MM.1S (cell line): ENCODE data around the gene TACC2.

ENCODE experiments used
- DNase-seq: peaks from one replicate; pipeline ENCODE4 v3.0.0-alpha.2; 2015
- H2AFZ ChIP-seq: fragments of 300-600 bp; sonication (generic); 2 replicates; pipeline ENCODE4 v1.6.0; 2016; ENCODE audit warnings: antibody characterized with exemption, low read length
- H3F3A ChIP-seq: fragments of 300-600 bp; sonication (generic); 2 replicates; pipeline ENCODE4 v1.6.1; 2016; ENCODE audit warnings: mild to moderate bottlenecking, antibody characterized with exemption, low read length, moderate library complexity, mixed read lengths; ENCODE audit not compliant: insufficient read depth
- H3K27ac ChIP-seq: fragments of 300-600 bp; sonication (generic); 2 replicates; pipeline ENCODE4 v1.5.1; 2016; ENCODE audit warnings: mild to moderate bottlenecking, low read length
- H3K27me3 ChIP-seq: fragments of 300-600 bp; sonication (generic); replicated peaks from 2 replicates; pipeline ENCODE4 v1.6.0; 2016; ENCODE audit warnings: low read length; ENCODE audit not compliant: insufficient read depth
- H3K36me3 ChIP-seq: fragments of 300-600 bp; sonication (generic); replicated peaks from 2 replicates; pipeline ENCODE4 v1.6.1; 2016; ENCODE audit warnings: mild to moderate bottlenecking, low read length, mixed read lengths; ENCODE audit not compliant: insufficient read depth
- H3K4me1 ChIP-seq: fragments of 300-600 bp; sonication (generic); 2 replicates; pipeline ENCODE4 v1.6.1; 2016; ENCODE audit warnings: low read length, mixed read lengths
- H3K4me2 ChIP-seq: fragments of 300-600 bp; sonication (generic); 2 replicates; pipeline ENCODE4 v1.6.0; 2016; ENCODE audit warnings: low read depth, low read length
- H3K4me3 ChIP-seq: fragments of 300-600 bp; sonication (generic); 2 replicates; pipeline ENCODE4 v1.5.1; 2016; ENCODE audit warnings: low read length, mixed read lengths
- H3K79me2 ChIP-seq: fragments of 300-600 bp; sonication (generic); 2 replicates; pipeline ENCODE4 v1.6.1; 2016; ENCODE audit warnings: mixed run types, low read length, mixed read lengths
- H3K9ac ChIP-seq: fragments of 300-600 bp; sonication (generic); 2 replicates; pipeline ENCODE4 v1.6.1; 2016; ENCODE audit warnings: low read length, mixed read lengths
- H3K9me2 ChIP-seq: fragments of 300-600 bp; sonication (generic); replicated peaks from 2 replicates; pipeline ENCODE4 v1.6.1; 2016; ENCODE audit warnings: mild to moderate bottlenecking, low read length, mixed read lengths; ENCODE audit not compliant: insufficient read depth
- H3K9me3 ChIP-seq: fragments of 300-600 bp; sonication (generic); replicated peaks from 2 replicates; pipeline ENCODE4 v1.6.1; 2016; ENCODE audit warnings: mild to moderate bottlenecking, low read length, mixed read lengths; ENCODE audit not compliant: insufficient read depth
- H4K20me1 ChIP-seq: fragments of 300-600 bp; sonication (generic); 2 replicates; pipeline ENCODE4 v1.6.1; 2016; ENCODE audit warnings: mild to moderate bottlenecking, low read length, moderate library complexity, mixed read lengths; ENCODE audit not compliant: insufficient read depth
- EZH2 ChIP-seq: fragments of 300-600 bp; sonication (generic); optimal IDR thresholded peaks from 2 replicates; pipeline ENCODE3; 2017; ENCODE audit warnings: low read depth, mild to moderate bottlenecking, antibody characterized with exemption, low read length, mixed read lengths
- EZH2phosphoT487 ChIP-seq: fragments of 300-600 bp; sonication (generic); IDR thresholded peaks from 2 replicates; pipeline ENCODE4 v1.6.1; 2018; ENCODE audit warnings: antibody characterized with exemption, low read length
- TF ChIP-seq, protein P1 (sequence below): fragments of 300-600 bp; sonication (generic); IDR thresholded peaks from 2 replicates; pipeline ENCODE4 v1.5.1; 2016; ENCODE audit warnings: antibody characterized with exemption, low read length, mixed read lengths

Gene TACC2

GRCh38 chr10:122170802-122171201 lies 181.8 kb downstream of the TACC2 start:
- Histone ChIP-seq H3K79me2 (no peaks in the 10 kb centered on the region), H3K4me2 (no peak overlapping the region), H3K4me3 (no peak overlapping the region)

DNA sequence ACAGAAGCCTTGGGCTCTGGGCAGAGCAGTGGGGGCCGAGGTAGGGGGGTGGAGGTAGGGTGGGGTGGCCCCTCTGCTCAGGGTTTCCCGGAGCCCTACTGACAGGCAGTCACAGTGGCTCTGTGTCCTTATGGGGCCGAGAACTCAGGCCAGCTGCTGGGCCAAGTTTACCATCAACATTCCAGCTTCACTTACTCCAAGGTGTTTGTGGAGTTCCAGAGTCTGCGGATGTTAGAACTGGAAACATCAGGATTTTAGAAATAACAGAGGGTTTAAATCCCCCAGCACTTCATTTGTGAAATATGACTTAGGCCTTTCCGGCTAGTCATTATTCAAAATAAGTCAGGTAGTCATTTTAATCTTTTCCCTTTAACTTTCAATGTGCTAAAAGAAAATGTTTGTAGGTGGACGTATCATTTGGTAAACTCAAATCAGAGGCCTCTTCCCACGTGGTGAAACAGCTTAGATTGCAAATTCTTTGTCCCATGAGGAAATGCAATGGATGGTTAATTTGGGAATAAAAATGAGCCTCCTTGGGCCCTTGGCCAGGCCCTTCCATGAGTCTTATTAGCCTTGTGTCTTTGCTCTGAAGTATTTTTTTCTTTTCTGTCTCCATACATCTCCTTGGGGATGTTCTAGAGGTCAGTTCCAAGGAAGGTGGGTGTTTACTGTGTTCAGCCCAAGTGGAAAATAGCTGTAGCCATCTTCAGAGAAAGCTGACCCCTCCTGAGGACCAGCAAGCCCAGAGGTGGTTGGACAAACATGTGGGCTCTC lies 182.5 kb downstream of the TACC2 start:
- Histone ChIP-seq H3K9me2 (no peaks in the 10 kb centered on the region), H3K9ac (no peak overlapping the region), H3K4me2 (no peak overlapping the region), H2AFZ (no peak overlapping the region), H3F3A (no peaks in the 10 kb centered on the region), H3K36me3 (no peaks in the 10 kb centered on the region), H3K9me3 (no peaks in the 10 kb centered on the region), H3K79me2 (no peaks in the 10 kb centered on the region), H3K4me3 (no peak overlapping the region), H4K20me1 (no peaks in the 10 kb centered on the region), H3K27ac (no peak overlapping the region), H3K27me3 (no peaks in the 10 kb centered on the region), H3K4me1 (no peaks in the 10 kb centered on the region)
- no peak for DNase-seq
- TF ChIP-seq EZH2phosphoT487 (no peak), EZH2 (no peak)
- TF ChIP-seq, protein P1, sequence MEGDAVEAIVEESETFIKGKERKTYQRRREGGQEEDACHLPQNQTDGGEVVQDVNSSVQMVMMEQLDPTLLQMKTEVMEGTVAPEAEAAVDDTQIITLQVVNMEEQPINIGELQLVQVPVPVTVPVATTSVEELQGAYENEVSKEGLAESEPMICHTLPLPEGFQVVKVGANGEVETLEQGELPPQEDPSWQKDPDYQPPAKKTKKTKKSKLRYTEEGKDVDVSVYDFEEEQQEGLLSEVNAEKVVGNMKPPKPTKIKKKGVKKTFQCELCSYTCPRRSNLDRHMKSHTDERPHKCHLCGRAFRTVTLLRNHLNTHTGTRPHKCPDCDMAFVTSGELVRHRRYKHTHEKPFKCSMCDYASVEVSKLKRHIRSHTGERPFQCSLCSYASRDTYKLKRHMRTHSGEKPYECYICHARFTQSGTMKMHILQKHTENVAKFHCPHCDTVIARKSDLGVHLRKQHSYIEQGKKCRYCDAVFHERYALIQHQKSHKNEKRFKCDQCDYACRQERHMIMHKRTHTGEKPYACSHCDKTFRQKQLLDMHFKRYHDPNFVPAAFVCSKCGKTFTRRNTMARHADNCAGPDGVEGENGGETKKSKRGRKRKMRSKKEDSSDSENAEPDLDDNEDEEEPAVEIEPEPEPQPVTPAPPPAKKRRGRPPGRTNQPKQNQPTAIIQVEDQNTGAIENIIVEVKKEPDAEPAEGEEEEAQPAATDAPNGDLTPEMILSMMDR = no peak

More at GRCh38 chr10:122170802-122171201, 181.8 kb downstream of the TACC2 start:
- Histone ChIP-seq H3K36me3 (no peaks in the 10 kb centered on the region), H3K9me3 (no peaks in the 10 kb centered on the region), H3K27ac (no peak overlapping the region), H4K20me1 (no peaks in the 10 kb centered on the region), H2AFZ (no peak overlapping the region), H3K9ac (no peak overlapping the region), H3K27me3 (no peaks in the 10 kb centered on the region), H3K4me1 (no peaks in the 10 kb centered on the region), H3F3A (no peaks in the 10 kb centered on the region), H3K9me2 (no peaks in the 10 kb centered on the region)
- TF ChIP-seq, protein P1 = no peak
- TF ChIP-seq EZH2phosphoT487 (no peak), EZH2 (no peak)
- DNase-seq = no peak

GRCh38 chr10:122172361-122173008 lies 183.5 kb downstream of the TACC2 start:
- Histone ChIP-seq H3K27me3 (no peaks in the 10 kb centered on the region), H3K9me2 (no peaks in the 10 kb centered on the region), H3K36me3 (no peaks in the 10 kb centered on the region), H3K4me2 (no peak overlapping the region), H3K4me1 (no peaks in the 10 kb centered on the region), H3K4me3 (no peak overlapping the region), H3F3A (no peaks in the 10 kb centered on the region), H3K9ac (no peak overlapping the region), H3K79me2 (no peaks in the 10 kb centered on the region), H3K9me3 (no peaks in the 10 kb centered on the region), H3K27ac (no peak overlapping the region), H4K20me1 (no peaks in the 10 kb centered on the region), H2AFZ (no peak overlapping the region)
- TF ChIP-seq EZH2phosphoT487 (no peak), EZH2 (no peak)
- TF ChIP-seq, protein P1 = no peak
- DNase-seq = no peak
